C4-2B (cell line): ENCODE data around the gene TNS1.

Source experiments
- ZFX ChIP-seq: fragments of 450-650 bp; IDR thresholded peaks from 2 replicates; pipeline ENCODE4 v1.6.1; 2017
- TF ChIP-seq, protein P1 (sequence below): fragments of 450-650 bp; conservative IDR thresholded peaks from 2 replicates; pipeline ENCODE4 v1.5.1; 2017; ENCODE audit warnings: mild to moderate bottlenecking

DNA sequence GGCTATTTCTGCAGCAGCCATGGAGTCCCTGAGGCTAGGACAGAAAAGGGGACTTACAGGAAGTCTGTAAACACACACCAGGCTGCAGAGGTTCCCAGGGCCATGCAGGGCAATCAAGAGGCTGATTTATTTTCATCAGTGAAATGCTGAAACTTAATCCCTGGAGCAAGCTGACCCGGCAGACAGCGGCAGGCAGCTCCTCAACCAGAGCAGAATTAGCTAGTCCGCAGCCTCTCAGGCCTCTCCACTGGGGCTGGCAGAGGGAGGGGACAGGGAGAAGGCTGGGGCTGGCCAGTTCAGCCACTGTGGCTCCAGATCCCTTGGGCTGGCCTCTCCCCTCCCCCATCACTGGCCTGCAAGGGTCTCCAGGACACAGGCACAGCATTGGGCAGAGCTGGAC, 136.3 kb downstream of the TNS1 start:
- TF ChIP-seq, protein P1, sequence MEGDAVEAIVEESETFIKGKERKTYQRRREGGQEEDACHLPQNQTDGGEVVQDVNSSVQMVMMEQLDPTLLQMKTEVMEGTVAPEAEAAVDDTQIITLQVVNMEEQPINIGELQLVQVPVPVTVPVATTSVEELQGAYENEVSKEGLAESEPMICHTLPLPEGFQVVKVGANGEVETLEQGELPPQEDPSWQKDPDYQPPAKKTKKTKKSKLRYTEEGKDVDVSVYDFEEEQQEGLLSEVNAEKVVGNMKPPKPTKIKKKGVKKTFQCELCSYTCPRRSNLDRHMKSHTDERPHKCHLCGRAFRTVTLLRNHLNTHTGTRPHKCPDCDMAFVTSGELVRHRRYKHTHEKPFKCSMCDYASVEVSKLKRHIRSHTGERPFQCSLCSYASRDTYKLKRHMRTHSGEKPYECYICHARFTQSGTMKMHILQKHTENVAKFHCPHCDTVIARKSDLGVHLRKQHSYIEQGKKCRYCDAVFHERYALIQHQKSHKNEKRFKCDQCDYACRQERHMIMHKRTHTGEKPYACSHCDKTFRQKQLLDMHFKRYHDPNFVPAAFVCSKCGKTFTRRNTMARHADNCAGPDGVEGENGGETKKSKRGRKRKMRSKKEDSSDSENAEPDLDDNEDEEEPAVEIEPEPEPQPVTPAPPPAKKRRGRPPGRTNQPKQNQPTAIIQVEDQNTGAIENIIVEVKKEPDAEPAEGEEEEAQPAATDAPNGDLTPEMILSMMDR, result no peak
- TF ChIP-seq ZFX, result no peak
